Esophagus (tissue), 2 donors: ENCODE results near the gene FBXO38. TPM values are rescaled to one million over a fixed set of nuclear protein-coding genes. Genes with fewer than 3 reads are reported as not detected.

ENCODE experiments used
- H3K27ac ChIP-seq, 2 donors: one replicate each; pipeline ENCODE4 v1.5.1; 2013; ENCODE audit warnings: low read depth in 2 of 2, mild to moderate bottlenecking in 2 of 2, inconsistent platforms in 1 of 2, low read length in 1 of 2, moderate library complexity in 1 of 2
- H3K27me3 ChIP-seq, 2 donors: one replicate each; pipeline ENCODE4 v1.6.1; 2013; ENCODE audit warnings: low read length in 2 of 2, control low read depth in 1 of 2, mild to moderate bottlenecking in 1 of 2; ENCODE audit not compliant: insufficient read depth in 2 of 2, control insufficient read depth in 1 of 2
- H3K36me3 ChIP-seq, 2 donors: one replicate each; pipeline ENCODE4 v1.6.1; 2013; ENCODE audit warnings: low read length in 1 of 2; ENCODE audit not compliant: control insufficient read depth in 2 of 2, insufficient read depth in 2 of 2
- H3K4me1 ChIP-seq, 2 donors: one replicate each; pipeline ENCODE4 v1.6.1; 2013; ENCODE audit warnings: low read length in 1 of 2; ENCODE audit not compliant: control insufficient read depth in 2 of 2, insufficient read depth in 2 of 2
- H3K4me3 ChIP-seq, 2 donors: one replicate each; pipeline ENCODE4 v1.5.1; 2013; ENCODE audit warnings: low read length in 2 of 2, mild to moderate bottlenecking in 2 of 2, low read depth in 1 of 2, moderate library complexity in 1 of 2
- H3K9me3 ChIP-seq, 2 donors: one replicate each; pipeline ENCODE4 v1.6.1; 2013; ENCODE audit warnings: mild to moderate bottlenecking in 2 of 2, low read depth in 1 of 2, low read length in 1 of 2, moderate library complexity in 1 of 2; ENCODE audit not compliant: control insufficient read depth in 2 of 2, insufficient read depth in 1 of 2
- WGBS, 2 donors: extraction: QIAGEN DNeasy Blood & Tissue Kit; methylation state at CpG; one replicate each; pipeline ENCODE4 v1.1.7; 2013; 5-methylcytosine and 5-hydroxymethylcytosine counted together
- polyA plus RNA-seq, 2 donors: library from polyadenylated mRNA; stranded (reverse); fragments of 200-250 nt; gene quantifications; one replicate each; pipeline ENCODE4 v1.2.3, GENCODE V29; 2013
- donor health status: healthy with polysubstance abuse.
- donor health status: Bipolar disorder and iron deficiency.

The FBXO38 gene
- polyA plus RNA-seq, 2 donors = 10.8 to 11.0 TPM

DNA sequence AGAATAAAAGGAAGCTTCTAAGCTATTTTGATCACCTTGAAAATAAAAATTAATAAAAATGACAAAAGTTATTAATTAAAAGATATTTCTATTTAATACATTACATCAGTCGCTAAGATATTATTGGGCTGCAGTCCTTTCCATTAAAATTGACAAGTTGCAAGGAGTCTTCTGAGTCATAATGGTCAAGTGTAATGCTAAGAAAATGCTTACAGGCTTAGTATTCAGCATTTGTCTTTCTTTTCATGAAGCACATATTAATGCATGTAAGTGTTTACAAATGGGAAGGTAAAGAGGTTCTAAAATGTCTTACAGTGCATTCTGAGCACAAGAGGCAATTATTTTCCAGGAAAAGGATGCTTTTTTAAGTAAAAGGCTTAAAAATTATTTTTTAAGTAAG is 31.1 kb upstream of the FBXO38 start:
- WGBS, 2 donors = 82 to 88% methylated on average over 1 of the region's 1 CpG

DNA sequence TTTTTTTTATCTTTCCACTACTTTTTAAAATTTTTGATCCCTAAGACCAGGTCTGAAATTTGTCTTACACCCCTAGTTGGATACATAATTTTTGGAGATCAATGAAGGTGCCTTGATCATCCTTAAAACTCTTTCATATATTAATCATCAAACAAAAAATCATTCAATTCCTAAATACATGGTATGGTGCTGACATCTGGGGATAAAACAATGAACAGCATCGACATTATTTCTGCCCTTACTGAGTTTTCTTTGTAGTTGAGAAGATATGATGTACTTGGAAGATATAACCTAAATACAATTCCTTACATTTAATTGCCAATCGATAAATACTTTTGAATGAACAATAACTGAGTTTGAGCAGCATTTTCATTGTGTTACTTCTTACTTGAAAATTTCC is 30.1 kb upstream of the FBXO38 start:
- Histone ChIP-seq H3K27ac (no peak overlapping the region), H3K4me1 (no peaks in the 10 kb centered on the region), H3K9me3 (no peaks in the 10 kb centered on the region), H3K4me3 (no peak overlapping the region), H3K27me3 (no peaks in the 10 kb centered on the region), H3K36me3 (no peaks in the 10 kb centered on the region)
- WGBS, 2 donors = 86 to 90% methylated on average over 2 of the region's 2 CpGs

More for the DNA sequence above, 31.1 kb upstream of the FBXO38 start:
- no peaks in the 10 kb centered on the region for H3K36me3 ChIP-seq
- H3K4me3 ChIP-seq = no peak overlapping the region
- no peaks in the 10 kb centered on the region for H3K9me3 ChIP-seq
- no peak overlapping the region for H3K27ac ChIP-seq
- no peaks in the 10 kb centered on the region for H3K4me1 ChIP-seq
- H3K27me3 ChIP-seq = no peaks in the 10 kb centered on the region

DNA sequence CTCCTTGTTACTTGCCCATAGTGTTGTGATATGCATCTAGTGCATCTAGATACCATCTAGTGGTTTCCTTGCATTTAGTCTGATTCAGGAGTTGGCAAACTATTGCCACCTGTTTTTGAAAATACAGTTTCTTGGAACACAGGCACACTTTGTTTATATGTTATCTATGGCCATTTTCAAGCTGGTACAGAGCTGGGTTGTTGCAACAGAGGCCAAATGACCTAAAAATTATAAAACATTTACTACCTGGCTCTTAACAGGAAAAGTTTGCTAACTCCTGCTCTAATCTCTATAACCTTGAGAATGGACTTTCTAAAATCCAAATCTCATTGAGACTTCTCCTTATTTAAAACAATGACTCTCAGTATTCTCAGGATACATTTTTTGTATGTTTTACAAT is 19.4 kb upstream of the FBXO38 start:
- no peak overlapping the region for H3K4me3 ChIP-seq
- H3K36me3 ChIP-seq = no peaks in the 10 kb centered on the region
- H3K27ac ChIP-seq = no peak overlapping the region
- H3K4me1 ChIP-seq = no peaks in the 10 kb centered on the region
- peaks cover 0 to 3% of the 10 kb centered on the region in 2 donors for H3K27me3 ChIP-seq
- H3K9me3 ChIP-seq = no peaks in the 10 kb centered on the region

GRCh38 chr5:148368299-148368698 is 15.5 kb upstream of the FBXO38 start:
- Histone ChIP-seq H3K9me3 (no peaks in the 10 kb centered on the region), H3K27me3 (peaks cover 0 to 3% of the 10 kb centered on the region in 2 donors), H3K4me1 (no peaks in the 10 kb centered on the region), H3K27ac (no peak overlapping the region), H3K36me3 (no peaks in the 10 kb centered on the region), H3K4me3 (no peak overlapping the region)

GRCh38 chr5:148372166-148372725 is 11.5 kb upstream of the FBXO38 start:
- H3K36me3 ChIP-seq = no peaks in the 10 kb centered on the region
- WGBS, 2 donors = 44 to 50% methylated on average over 2 of the region's 2 CpGs
- no peaks in the 10 kb centered on the region for H3K27me3 ChIP-seq
- no peak overlapping the region for H3K4me3 ChIP-seq
- H3K4me1 ChIP-seq = no peaks in the 10 kb centered on the region
- no peaks in the 10 kb centered on the region for H3K9me3 ChIP-seq
- H3K27ac ChIP-seq = no peak overlapping the region

- Histone ChIP-seq H3K9me3 (no peaks in the 10 kb centered on the region), H3K4me3 (no peak overlapping the region), H3K27me3 (no peaks in the 10 kb centered on the region), H3K4me1 (no peaks in the 10 kb centered on the region), H3K36me3 (no peaks in the 10 kb centered on the region), H3K27ac (no peak overlapping the region)
These were observed 10.9 kb upstream of the FBXO38 start for GRCh38 chr5:148372893-148373292.

DNA sequence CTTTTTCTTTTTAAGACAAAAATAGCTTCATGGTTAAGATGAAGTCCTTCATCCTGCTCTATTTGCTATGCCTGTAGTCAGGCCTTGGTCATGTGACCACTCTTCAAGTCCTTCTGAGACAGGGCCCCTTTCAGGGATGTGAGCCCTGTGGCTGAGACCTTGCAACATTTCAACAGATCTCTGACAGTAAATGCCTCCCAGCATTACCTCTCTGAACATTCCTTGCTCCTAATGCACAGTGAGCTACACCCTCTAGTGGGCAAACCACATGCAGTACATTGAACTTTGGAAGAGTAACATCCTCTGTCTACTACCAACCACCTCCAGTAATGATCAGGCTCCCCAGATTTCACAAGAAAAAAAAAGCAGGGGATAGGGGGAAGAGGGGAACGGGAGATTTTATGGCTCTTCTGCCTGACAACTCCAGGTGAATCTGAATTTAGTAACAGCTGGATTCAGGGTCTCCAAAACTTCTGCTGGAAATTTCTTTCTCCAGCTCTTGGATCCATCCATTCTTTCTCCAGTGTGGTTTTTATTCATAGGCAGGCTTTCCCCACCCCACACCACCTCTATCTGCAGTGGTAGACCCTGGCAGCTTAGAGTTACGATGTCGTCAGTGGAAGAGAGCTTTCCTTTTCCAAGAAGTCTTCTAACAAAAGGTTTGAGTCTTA is 8.9 kb upstream of the FBXO38 start:
- Histone ChIP-seq H3K36me3 (no peaks in the 10 kb centered on the region), H3K27ac (no peak overlapping the region), H3K9me3 (no peaks in the 10 kb centered on the region), H3K4me1 (no peaks in the 10 kb centered on the region), H3K4me3 (no peak overlapping the region), H3K27me3 (no peaks in the 10 kb centered on the region)
- WGBS, 2 donors = 69 to 72% methylated on average over 3 of the region's 3 CpGs

GRCh38 chr5:148376198-148376597 is 7.6 kb upstream of the FBXO38 start:
- 93 to 96% methylated on average over 4 of the region's 4 CpGs for WGBS, 2 donors
- H3K36me3 ChIP-seq = no peaks in the 10 kb centered on the region
- no peaks in the 10 kb centered on the region for H3K4me1 ChIP-seq
- H3K4me3 ChIP-seq = no peak overlapping the region
- no peaks in the 10 kb centered on the region for H3K9me3 ChIP-seq
- H3K27me3 ChIP-seq = no peaks in the 10 kb centered on the region
- H3K27ac ChIP-seq = no peak overlapping the region

DNA sequence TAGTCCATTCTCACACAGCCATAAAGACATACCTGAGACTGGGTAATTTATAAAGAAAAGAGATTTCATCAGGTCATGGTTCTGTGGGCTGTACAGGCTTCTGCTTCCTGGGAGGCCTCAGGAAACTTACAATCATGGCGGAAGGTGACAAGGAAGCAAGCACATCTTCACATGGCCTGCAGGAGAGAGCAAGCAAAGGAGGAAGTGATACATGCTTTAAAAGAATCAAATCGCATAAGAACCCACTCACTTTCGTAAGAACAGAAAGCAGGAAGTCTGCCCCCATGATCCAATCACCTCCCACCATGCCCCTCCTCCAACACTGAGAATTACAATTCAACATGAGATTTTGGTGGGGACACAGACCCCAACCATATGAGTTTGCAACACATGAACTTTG is 5.1 kb upstream of the FBXO38 start:
- Histone ChIP-seq H3K27ac (no peak overlapping the region), H3K27me3 (no peaks in the 10 kb centered on the region), H3K4me3 (no peak overlapping the region), H3K4me1 (no peaks in the 10 kb centered on the region), H3K36me3 (no peaks in the 10 kb centered on the region), H3K9me3 (no peaks in the 10 kb centered on the region)
- WGBS, 2 donors = 91 to 92% methylated on average over 3 of the region's 3 CpGs

DNA sequence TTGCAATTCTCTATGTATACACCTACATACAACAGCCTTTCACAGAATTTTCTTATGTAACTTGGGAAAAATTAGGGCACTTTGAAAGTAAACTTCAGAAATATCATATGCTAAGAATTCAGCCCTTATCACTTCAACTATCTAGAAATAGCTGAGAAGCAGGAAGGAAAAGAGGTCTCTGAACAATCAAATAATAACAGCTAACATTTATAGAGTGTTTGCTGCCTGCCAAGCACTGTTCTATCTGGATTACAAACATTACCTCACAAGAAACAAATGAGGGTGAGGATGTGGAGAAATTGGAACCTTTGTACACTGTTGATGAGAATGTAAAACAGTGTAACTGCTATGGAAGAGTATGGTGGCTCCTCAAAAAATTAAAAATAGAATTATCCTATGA is 4.4 kb upstream of the FBXO38 start:
- Histone ChIP-seq H3K27ac (no peak overlapping the region), H3K36me3 (no peaks in the 10 kb centered on the region), H3K27me3 (no peaks in the 10 kb centered on the region), H3K4me1 (no peaks in the 10 kb centered on the region), H3K4me3 (no peak overlapping the region), H3K9me3 (no peaks in the 10 kb centered on the region)
